ENCODE data around the gene MFSD6L. TPM values are rescaled to one million over a fixed set of nuclear protein-coding genes. Genes with fewer than 3 reads are reported as not detected.

The MFSD6L gene
- polyA plus RNA-seq, 4 donors = 3.0 to 4.4 (median 3.8) TPM

DNA sequence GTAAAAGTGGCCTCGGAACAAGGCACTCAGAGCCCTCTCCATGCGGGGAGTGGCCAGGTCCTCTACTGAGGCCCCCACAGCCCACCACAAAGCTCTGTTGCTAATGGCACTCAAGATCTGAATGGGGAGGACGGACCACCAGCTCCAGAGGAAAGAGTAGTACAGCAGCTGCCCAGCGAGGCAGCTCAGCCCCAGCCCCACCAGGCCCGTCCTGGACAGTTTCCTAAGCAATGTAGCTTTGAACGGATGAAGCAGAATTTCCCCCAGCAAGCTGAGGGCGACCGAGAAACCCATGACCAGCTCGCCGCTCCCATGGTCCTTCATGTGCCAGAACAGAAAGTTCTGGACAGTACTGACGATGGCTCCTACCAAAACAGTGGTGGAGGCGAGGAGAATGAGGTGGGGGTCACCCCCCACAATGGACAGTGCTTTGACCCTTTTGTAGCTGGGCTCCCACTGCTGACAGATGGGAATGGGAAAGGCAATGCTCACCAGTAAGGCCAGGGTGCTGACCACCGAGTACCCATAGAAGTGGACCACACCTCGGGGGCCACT lies 1.5 kb downstream of the MFSD6L start:
- no peak for DNase-seq (ENCODE audit: low read depth in 4 of 4, low spot score in 2 of 4)

DNA sequence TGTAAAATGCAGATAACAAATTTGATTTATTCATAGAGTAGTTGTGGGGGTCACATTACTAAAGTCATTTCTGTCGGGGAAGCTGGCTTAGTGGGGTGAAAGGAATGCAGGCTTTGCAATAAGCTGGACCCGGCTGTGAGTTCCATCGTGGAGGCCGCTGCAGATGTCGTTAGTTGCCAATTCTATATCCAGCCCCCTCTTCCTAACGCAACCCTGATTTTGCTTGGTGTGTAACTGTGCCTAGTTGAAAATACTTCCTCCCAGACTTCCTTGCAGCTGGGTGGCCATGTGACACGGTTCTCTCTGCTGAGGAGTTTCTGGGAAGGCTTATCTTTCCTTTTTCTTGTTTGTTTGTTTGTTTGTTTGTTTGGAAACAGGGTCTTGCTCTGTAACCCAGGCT lies 4.5 kb downstream of the MFSD6L start:
- DNase-seq (ENCODE audit: low read depth in 4 of 4, low spot score in 2 of 4) = no peak

DNA sequence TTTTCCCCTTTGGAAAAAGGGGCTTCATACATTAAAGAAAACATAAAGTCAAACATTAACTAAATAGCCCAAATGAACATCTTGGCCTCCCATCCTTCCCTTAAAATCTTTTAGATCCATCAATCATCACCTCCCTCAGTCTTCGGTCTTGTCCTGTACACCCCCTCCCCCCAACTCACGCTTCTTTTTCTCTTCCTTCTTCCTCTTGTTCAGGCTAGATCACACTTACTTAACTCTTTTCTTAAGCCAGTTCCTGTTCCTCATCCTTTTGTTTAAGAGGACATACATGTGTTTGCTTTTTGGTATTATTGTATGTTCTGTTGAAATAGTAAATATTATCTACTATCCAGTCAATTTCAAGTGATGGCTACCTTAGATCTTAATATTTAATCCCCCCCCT lies 5.5 kb downstream of the MFSD6L start:
- no peak for DNase-seq (ENCODE audit: low read depth in 4 of 4, low spot score in 2 of 4)

DNA sequence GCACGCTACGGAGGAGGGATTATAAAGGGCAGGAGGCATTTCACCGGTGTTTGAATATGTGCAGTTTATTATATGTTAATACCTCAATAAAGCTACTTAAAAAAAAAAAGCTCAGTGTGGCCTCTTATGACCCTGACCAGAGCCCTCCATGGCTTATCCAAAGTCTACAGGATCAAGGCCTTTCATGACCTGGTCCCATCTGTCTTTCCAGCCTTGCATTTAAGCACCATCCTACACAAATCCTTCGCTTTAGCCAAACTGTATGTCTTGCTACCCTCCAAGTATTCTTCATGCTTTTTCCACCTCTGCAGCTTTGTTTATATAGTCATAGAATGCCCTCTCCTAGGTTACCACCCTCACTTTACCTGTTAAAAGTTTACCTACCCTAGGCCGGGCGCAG lies 6.5 kb downstream of the MFSD6L start:
- DNase-seq (ENCODE audit: low read depth in 4 of 4, low spot score in 2 of 4) = no peak

DNA sequence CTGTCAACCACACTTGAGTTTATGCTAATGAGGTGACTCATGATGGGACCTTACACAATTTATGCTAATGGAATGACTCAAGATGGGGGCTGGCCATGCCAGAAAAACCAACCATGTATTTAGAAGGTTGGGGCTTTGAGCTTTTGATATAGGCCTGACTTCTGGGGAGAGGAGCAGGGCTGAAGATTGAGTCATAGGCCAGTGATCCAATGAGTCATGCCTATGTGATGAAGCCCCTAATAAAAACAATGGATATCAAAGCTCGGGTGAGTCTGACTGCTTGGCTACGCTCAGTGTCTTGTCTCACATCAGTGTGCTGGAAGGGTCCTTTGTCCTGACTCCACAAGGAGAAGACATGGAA lies 7.3 kb downstream of the MFSD6L start:
- no peak for DNase-seq (ENCODE audit: low read depth in 4 of 4, low spot score in 2 of 4)

DNA sequence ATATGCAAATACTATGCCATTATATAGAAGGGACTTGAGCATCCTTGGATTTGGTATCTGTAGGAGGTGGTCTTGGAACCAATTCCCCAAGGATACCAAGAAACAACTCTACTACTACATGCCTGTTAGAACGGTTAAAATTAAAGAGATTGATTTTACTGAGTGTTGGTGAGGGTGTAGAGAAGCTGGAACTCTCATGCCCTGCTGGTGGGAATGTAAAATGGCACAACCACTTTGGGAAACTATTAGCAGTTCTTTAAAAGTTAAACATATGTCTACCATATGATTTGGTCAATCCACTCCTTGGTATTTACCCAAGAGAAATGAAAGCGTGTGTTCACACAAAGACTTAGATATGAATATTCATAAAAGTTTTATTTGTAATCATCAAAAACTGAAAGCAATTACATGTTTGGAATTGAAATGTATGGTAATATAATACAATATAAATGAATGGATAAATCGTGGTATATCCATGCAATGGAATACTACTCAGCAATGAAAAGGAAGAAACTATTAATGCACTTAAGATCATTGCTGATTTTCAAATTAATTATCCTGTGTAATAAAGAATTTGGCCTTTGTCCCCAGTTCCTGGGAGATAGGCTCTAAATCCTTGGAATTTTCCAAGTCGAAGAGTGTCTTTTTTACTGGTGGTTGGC lies 7.8 kb downstream of the MFSD6L start:
- DNase-seq (ENCODE audit: low read depth in 4 of 4, low spot score in 2 of 4) = no peak

DNA sequence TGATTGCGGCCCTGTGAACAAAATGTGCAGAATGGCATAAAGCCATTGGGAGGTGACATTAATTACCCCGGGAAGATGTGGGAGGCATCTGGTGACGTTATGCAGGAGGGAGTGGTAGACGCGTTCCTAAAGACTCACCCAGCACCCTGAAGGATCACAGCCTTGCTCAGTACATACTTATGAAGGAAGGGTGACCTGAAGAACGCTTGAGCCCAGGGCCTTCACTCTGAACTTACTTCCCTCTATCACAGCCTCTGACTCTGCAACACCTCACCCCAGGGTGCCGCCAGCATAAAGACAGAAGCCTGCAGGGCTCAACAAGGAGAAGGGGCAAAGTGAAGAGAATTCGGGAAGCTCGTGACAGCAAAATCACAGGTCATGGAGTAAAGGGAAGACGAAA lies 9.4 kb downstream of the MFSD6L start:
- no peak for DNase-seq (ENCODE audit: low read depth in 4 of 4, low spot score in 2 of 4)

DNA sequence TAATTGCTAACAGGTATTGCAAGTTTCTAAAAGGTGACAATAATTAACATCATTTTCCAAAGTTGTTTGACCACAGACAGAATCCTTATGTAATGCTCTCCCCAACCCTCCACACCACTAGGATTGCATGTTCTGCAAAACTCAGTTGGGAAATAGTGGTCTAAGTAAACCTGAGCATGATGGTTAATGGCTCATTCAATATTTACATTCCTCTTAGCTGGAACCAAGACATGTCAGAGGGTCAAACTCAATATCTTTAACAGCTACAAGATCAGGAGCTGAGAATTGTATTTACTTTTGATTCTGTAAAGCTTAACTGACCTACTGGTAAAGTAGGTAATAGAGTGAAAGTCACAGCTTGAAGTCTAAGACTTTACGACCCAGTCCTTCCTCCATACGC lies 10.2 kb downstream of the MFSD6L start:
- no peak for DNase-seq (ENCODE audit: low read depth in 4 of 4, low spot score in 2 of 4)

DNA sequence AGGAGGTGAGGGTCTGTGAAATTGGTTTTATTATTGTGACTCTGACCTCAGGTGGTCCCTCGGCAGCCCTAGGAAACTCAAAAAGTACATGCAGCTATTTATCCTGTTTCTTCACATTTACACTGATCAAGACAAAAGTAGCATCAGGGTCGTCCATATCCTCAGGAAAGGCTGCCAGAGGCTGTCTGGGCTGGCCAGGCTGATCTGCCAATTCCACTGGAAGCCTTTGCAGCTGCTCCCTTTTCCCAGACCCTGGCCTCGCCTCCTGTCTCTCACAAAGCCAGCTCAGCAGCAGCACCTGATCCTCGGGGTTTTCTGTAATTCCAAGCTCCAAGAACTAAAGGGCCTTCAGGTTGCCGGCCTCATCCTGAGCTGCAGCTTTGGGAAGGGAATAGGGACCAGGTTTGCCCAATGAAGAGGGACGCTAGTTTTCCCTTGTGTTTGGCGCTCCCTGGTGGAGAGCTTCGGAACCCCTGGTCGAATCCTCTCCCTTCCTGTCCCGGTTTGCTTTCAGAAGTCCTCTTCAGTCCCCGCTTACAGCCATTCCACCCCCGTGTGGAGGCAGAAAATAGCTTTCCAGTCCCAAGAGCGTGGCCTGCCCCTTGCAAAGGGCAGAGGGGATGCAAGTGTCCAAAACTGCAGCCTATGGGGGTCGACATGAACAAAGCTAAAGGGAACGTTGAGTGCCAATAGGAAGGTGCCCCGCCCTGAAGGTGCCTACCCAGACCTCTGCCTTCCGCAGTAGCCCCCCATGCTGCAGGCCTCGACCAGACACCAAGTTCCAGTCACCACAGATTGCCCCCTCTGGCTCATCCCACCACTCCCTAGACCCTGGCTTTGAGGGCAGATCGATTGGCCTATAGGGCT lies 13.4 kb downstream of the MFSD6L start:
- peak; percentile 51 to 71 (median 62) for DNase-seq (ENCODE audit: low read depth in 4 of 4, low spot score in 2 of 4)

DNA sequence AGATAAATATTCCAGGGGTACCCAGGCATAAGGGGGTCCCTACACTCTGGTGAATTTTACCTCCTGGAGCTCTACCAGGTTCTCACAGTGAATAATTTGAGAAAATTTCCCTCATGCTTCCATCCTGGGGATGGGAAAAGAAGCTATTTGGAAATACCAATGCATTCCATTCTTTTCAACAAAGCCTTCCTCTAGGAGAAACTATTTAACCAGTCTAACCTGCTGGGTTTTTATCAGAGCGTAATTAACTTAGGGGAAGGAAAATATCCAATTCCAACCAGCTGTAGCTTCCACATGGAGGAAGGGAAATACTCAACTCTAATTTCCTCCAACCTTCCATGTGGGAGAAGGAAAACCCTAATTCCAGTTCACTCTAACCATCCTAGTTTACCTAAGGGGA lies 17.0 kb downstream of the MFSD6L start:
- DNase-seq (ENCODE audit: low read depth in 4 of 4, low spot score in 2 of 4) = no peak

DNA sequence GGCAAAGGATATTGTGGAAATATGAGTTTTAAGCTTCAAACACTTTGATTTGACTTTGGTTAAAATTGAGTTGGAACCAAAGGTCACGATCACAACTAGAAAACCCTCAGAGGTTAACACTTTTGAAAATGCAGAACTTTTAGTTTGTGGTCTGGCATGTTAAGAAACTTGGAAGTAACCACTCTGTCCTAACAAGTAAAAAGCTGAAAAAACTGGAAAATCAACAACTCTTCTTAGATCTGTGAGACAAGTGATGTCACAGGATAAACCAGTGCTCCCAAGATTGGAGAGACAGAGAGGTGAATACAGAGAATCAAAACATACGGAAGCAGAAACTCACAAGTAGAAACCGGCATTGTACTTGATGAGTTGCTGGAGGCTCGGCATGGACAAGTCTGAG lies 17.4 kb downstream of the MFSD6L start:
- DNase-seq (ENCODE audit: low read depth in 4 of 4, low spot score in 2 of 4) = no peak

DNA sequence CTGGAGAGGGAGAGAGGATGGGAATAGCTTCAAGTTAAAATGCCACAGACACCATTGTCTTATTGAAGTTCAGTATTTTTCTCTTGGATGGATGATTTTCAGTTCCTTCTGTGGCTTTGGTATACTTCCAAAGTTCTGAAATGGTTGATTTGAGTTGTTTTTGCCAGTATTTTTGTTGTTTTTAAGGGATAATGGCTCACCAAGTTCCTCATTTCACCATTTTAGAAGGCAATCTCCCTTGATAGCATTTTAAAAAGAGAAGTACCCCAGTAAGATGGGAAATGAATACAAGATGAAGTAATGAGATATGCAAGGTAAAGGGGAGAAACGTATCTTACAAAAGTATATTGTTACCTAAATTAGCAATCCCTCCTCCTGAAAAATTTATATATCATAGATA lies 22.3 kb downstream of the MFSD6L start:
- no peak for DNase-seq (ENCODE audit: low read depth in 4 of 4, low spot score in 2 of 4)

DNA sequence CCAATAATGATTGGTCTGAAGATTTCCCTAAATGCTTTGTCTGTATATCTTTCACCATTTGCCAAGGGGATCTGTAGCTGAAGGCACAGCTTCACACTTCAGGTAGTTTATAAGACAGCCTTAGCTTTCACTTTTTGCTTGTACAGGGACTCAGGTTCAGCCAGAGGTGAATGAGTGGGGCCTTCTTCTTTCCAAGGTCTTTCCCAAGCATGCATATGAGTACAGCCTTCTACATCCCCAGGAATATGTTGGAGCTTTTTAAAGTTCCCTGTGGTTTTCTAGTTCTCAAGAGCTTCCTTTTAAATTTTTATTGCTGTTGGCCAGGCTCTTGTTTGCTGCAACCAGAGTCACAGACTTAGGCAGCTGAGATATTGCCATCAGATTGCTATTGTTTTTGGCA lies 22.9 kb downstream of the MFSD6L start:
- no peak for DNase-seq (ENCODE audit: low read depth in 4 of 4, low spot score in 2 of 4)

DNA sequence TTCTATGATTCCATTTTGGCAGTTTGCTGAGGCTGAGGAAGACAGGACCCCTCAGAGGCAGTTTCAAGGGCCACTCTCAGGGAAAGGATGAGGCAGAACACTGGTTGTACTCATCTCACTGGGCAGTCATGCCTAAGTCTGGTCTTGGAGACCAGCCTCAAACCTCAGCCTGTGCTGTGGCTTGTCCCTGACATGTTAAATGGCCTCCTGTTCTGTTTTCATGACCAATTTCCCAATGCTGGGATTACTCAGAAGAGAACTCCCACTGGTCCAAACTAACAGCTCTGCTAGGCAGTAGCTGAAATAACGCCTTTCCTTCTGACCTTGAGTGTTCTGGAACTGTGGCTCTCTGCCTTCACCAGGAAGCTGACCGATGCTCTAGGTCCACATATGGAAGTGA lies 32.4 kb downstream of the MFSD6L start:
- DNase-seq (ENCODE audit: low read depth in 4 of 4, low spot score in 2 of 4) = no peak

DNA sequence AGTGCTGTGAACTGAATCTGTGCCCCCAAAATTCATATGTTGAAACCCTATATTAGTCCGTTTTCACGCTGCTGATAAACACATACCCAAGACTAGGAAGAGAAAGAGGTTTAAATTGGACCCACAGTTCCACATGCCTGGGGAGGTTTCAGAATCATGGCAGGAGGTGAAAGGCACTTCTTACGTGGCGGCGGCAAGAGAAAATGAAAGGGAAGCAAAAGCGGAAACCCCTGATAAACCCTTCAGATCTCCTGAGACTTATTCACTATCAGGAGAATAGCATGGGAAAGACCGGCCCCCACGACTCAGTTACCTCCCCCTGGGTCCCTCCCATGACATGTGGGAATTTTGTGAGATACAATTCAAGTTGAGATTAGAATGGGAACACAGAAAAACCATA lies 37.2 kb downstream of the MFSD6L start:
- DNase-seq (ENCODE audit: low read depth in 4 of 4, low spot score in 2 of 4) = no peak

DNA sequence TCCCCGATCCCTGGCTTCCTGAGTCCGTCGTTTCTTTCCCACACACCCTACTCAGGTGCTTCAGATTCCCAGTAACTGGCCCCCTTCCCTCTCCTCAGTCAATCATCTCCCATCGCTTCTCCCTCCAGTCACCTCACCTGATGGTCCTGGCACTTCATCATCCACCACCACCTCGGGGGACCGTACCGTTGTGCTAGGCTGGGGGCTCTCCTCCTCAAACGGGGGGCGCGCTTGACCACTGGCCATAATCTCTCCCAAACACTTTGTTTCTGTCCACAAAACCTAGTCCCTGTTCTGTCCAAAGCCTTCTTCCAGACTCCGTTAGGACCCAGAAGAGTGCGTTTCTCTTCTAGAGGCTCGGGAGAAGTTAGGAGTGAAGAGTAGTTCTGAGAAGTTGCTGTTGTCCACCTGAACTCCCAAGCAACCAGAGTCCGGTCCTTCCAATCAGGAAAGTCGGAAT lies 41.0 kb downstream of the MFSD6L start, which contains the start of gene SPDYE4:
Gene SPDYE4 (minus strand): TSS at position 410 of the 460 bp plus-strand sequence. CDS start 164 bp downstream, at position 246.
- DNase-seq (ENCODE audit: low read depth in 4 of 4, low spot score in 2 of 4) = no peak

DNA sequence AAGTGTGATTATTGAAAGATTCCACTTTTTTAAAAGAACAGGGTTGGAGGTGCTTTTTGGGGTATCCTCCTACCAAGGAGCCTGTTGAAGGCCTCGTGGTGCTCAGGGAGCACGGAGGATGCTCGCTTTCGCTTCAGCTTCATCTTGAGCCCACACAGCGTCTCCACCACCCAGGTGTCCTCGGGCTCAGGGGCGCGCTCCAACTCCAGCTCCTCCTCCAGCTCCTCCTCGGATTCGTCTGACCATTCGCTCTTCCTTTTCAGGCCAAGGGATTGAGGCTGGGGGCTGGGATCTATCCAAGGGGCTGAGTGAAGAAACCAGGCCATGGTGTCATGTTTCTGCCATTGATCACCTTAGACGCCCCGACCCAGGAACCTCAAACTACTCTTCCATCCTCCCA lies 42.0 kb downstream of the MFSD6L start:
- no peak for DNase-seq (ENCODE audit: low read depth in 4 of 4, low spot score in 2 of 4)

DNA sequence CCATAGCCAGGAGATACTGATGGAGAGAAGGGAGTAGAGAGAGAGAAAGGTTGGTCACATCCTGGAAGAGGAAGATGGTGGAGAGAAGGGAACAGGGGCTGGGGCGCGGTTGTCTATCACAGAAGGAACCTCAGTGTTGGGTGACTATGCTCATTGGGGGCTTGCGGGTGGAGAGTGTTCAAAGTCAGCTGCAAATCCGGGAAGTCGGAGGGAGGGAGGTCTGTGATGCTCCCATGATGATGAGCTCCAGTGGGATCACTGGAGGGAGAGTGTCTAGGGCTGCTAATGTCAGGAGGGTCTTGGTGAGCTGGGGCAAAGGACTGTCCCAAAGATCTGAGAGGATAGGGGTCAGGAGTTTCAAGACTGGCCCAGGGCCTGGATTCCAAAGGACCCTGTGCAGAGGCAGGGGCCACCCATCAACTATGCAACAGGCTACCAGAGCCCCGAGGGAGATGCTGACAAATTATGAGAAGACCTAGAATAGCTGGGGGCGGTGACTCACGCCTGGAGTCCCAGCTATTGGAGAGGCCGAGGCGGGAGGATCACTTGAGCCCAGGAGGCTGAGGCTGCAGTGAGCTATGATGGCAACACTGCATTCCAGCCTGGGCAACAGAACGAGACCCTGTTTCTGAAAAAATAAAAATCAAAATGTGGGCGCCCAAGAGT lies 43.4 kb downstream of the MFSD6L start:
- DNase-seq (ENCODE audit: low read depth in 4 of 4, low spot score in 2 of 4) = no peak

DNA sequence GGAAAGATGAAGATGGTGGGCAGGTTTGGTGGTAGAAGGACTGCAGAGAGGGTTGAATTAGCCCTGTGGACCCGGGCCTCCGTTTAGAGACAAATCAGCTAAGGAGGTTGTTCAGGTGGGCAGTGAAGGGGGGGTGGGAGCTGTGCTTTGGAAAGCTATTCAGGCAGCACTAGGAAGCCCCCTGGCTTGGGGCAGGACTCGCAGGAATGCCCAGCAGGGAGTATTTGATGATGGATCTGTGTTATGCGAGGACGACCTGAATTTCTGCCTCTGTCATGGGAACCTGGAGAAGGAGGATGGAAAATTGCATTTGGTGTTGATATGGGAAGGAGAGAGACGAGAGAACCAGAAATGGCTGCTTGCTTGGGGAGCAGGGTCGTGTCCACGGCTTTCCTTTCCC lies 44.3 kb downstream of the MFSD6L start:
- DNase-seq (ENCODE audit: low read depth in 4 of 4, low spot score in 2 of 4) = no peak

DNA sequence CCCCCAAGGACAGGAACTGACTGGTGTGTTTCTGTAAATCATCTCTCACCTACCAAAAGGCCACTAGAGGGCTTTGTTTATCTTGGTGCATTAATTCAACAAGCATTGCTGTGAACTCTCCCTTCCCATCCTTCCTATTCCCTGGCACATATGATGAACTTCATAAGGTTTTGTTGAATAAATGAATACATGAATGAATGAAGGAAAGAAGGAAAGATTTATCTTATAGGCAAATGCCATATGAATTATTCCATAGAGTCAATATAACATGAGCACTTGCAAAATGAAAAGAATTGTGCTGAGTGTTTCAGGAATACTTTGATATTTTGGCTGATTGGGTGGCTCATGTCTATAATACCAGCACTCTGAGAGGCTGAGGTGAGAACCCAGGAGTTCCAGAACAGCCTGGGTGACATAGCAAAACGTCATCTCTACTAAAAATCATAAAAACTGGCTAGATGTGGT lies 45.2 kb downstream of the MFSD6L start:
- no peak for DNase-seq (ENCODE audit: low read depth in 4 of 4, low spot score in 2 of 4)
